Neural cell (in vitro differentiated cells): ENCODE data around the gene DEPDC5. TPM values are rescaled to one million over a fixed set of nuclear protein-coding genes. Genes with fewer than 3 reads are reported as not detected.

Experiments
- H2AFZ ChIP-seq: fragments of 200-600, 300-800 bp; sonication (generic), shearing (Covaris generic); 2 replicates; pipeline ENCODE4 v1.6.0; 2014; ENCODE audit warnings: low read depth, mild to moderate bottlenecking, antibody characterized with exemption, low read length, moderate library complexity
- H3F3A ChIP-seq: fragments of 200-600 bp; shearing (Covaris generic); 2 replicates; pipeline ENCODE4 v1.6.1; 2016; ENCODE audit warnings: mild to moderate bottlenecking, moderate library complexity, mixed read lengths, antibody characterized with exemption, low read length; ENCODE audit not compliant: insufficient read depth, poor library complexity, severe bottlenecking
- H3K27ac ChIP-seq: fragments of 200-600, 300-800 bp; sonication (generic), shearing (Covaris generic); 2 replicates; pipeline ENCODE4 v1.5.1; 2014; ENCODE audit warnings: mild to moderate bottlenecking, low read length, moderate library complexity
- H3K27me3 ChIP-seq: fragments of 300-800, 200-600 bp; sonication (generic), shearing (Covaris generic); 2 replicates; pipeline ENCODE4 v1.6.0; 2014; ENCODE audit warnings: mild to moderate bottlenecking, low read depth, low read length, moderate library complexity; ENCODE audit not compliant: insufficient read depth
- H3K36me3 ChIP-seq: fragments of 300-800, 200-600 bp; sonication (generic), shearing (Covaris generic); 2 replicates; pipeline ENCODE4 v1.5.1; 2014; ENCODE audit warnings: mild to moderate bottlenecking, antibody characterized with exemption, low read length, moderate library complexity; ENCODE audit not compliant: insufficient read depth
- H3K4me2 ChIP-seq: fragments of 300-800, 200-600 bp; sonication (generic), shearing (Covaris generic); 2 replicates; pipeline ENCODE4 v1.6.0; 2014; ENCODE audit warnings: mild to moderate bottlenecking, low read length
- H3K4me3 ChIP-seq: fragments of 300-800, 200-600 bp; sonication (generic), shearing (Covaris generic); 2 replicates; pipeline ENCODE4 v1.5.1; 2014; ENCODE audit warnings: mild to moderate bottlenecking, low read length, moderate library complexity
- H3K79me2 ChIP-seq: fragments of 200-600 bp; shearing (Covaris generic); replicated peaks from 2 replicates; pipeline ENCODE4 v1.6.0; 2014; ENCODE audit warnings: mild to moderate bottlenecking, low read length, moderate library complexity; ENCODE audit not compliant: insufficient read depth
- H3K9ac ChIP-seq: fragments of 300-800, 200-600 bp; sonication (generic), shearing (Covaris generic); 2 replicates; pipeline ENCODE4 v1.6.1; 2016; ENCODE audit warnings: mild to moderate bottlenecking, low read length, mixed read lengths
- H3K9me2 ChIP-seq: fragments of 200-600 bp; shearing (Covaris generic); 2 replicates; pipeline ENCODE4 v1.6.1; 2016; ENCODE audit warnings: mild to moderate bottlenecking, low read length, mixed read lengths; ENCODE audit not compliant: insufficient read depth
- H3K9me3 ChIP-seq: fragments of 200-600, 300-800 bp; sonication (generic), shearing (Covaris generic); 2 replicates; pipeline ENCODE4 v1.6.1; 2016; ENCODE audit warnings: mild to moderate bottlenecking, mixed run types, low read length, moderate library complexity, mixed read lengths
- H4K20me1 ChIP-seq: fragments of 200-600 bp; shearing (Covaris generic); 2 replicates; pipeline ENCODE4 v1.6.1; 2016; ENCODE audit warnings: mild to moderate bottlenecking, mixed run types; ENCODE audit not compliant: insufficient read depth
- EP300 ChIP-seq: fragments of 450-650 bp; conservative IDR thresholded peaks from 2 replicates; pipeline ENCODE4 v1.6.1; 2014; ENCODE audit warnings: antibody characterized with exemption, mild to moderate bottlenecking, moderate library complexity; ENCODE audit not compliant: poor library complexity, severe bottlenecking
- EZH2 ChIP-seq: fragments of 200-600, 300-800 bp; shearing (Covaris generic), sonication (generic); IDR thresholded peaks from 2 replicates; pipeline ENCODE4 v1.6.1; 2014; ENCODE audit warnings: antibody characterized with exemption, low read length, borderline replicate concordance, mild to moderate bottlenecking; ENCODE audit not compliant: insufficient read depth, poor library complexity, severe bottlenecking
- MXI1 ChIP-seq: fragments of 450-650 bp; conservative IDR thresholded peaks from 2 replicates; pipeline ENCODE4 v1.6.1; 2014; ENCODE audit warnings: antibody characterized with exemption, mild to moderate bottlenecking; ENCODE audit not compliant: poor library complexity, severe bottlenecking
- POLR2AphosphoS5 ChIP-seq: IDR thresholded peaks from 2 replicates; pipeline ENCODE4 v1.6.1; 2012
- RAD21 ChIP-seq: fragments of 450-650 bp; conservative IDR thresholded peaks from 2 replicates; pipeline ENCODE4 v1.6.1; 2014; ENCODE audit warnings: antibody characterized with exemption, mild to moderate bottlenecking, moderate library complexity
- REST ChIP-seq: IDR thresholded peaks from 2 replicates; pipeline ENCODE4 v1.6.1; 2012; ENCODE audit warnings: borderline replicate concordance
- SMC3 ChIP-seq: fragments of 450-650 bp; conservative IDR thresholded peaks from 2 replicates; pipeline ENCODE4 v1.6.1; 2014; ENCODE audit warnings: antibody characterized with exemption, mild to moderate bottlenecking, moderate library complexity; ENCODE audit not compliant: poor library complexity
- TAF1 ChIP-seq: IDR thresholded peaks from 2 replicates; pipeline ENCODE4 v1.6.1; 2012; ENCODE audit warnings: low read depth
- polyA plus RNA-seq: library from polyadenylated mRNA; depleted of rRNA; stranded (reverse); fragments of >200 nt; gene quantifications from 2 replicates; pipeline ENCODE4 v1.2.3, GENCODE V29; 2014
- TF ChIP-seq, protein P1 (sequence below): fragments of 450-650 bp; IDR thresholded peaks from 2 replicates; pipeline ENCODE4 v1.5.1; 2014; ENCODE audit warnings: antibody characterized with exemption, mild to moderate bottlenecking, moderate library complexity; ENCODE audit not compliant: poor library complexity, severe bottlenecking

DEPDC5 gene
- polyA plus RNA-seq, 1 donor from 2014 or later, result 11.3 TPM

DNA sequence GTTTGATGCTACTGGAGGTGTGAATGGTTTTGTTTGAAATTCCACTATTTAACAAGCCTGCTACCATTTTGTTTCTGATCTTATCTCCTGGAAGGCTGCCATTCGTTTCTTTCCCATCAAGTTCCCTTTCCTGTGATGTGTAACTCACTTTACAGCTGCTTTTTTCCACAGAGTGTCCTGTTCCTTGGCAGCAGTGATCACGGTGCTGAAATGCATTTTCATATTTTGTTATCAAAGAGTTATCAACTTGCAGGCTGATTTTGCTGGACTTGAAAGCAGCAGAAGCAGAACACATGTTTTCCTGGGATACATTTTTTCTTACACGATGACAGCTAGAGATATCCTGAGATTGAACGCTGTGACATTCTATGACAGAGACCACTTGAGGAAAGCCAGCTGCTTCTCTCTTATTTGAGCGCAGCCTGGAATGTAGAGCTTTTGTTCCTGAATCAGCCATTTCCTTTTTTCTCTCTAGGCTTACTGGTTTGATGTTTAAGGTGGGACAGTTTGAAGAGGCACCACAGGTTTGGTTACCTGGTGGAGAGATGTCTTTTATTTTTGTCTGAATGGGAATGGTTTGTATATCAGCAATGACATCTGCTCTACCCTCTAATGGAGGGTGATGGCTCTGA, 38.6 kb upstream of the DEPDC5 start:
- Histone ChIP-seq H3K9me2 (no peaks in the 10 kb centered on the region), H4K20me1 (no peaks in the 10 kb centered on the region), H3K27me3 (no peaks in the 10 kb centered on the region), H3K27ac (no peak overlapping the region), H2AFZ (no peak overlapping the region), H3F3A (no peaks in the 10 kb centered on the region), H3K9me3 (no peaks in the 10 kb centered on the region), H3K36me3 (peaks cover 8% of the 10 kb centered on the region), H3K4me3 (no peak overlapping the region), H3K9ac (no peak overlapping the region), H3K4me2 (no peak overlapping the region), H3K79me2 (no peaks in the 10 kb centered on the region)
- TF ChIP-seq TAF1 (no peak), SMC3 (no peak), RAD21 (no peak), REST (no peak), POLR2AphosphoS5 (no peak)
- TF ChIP-seq, protein P1, sequence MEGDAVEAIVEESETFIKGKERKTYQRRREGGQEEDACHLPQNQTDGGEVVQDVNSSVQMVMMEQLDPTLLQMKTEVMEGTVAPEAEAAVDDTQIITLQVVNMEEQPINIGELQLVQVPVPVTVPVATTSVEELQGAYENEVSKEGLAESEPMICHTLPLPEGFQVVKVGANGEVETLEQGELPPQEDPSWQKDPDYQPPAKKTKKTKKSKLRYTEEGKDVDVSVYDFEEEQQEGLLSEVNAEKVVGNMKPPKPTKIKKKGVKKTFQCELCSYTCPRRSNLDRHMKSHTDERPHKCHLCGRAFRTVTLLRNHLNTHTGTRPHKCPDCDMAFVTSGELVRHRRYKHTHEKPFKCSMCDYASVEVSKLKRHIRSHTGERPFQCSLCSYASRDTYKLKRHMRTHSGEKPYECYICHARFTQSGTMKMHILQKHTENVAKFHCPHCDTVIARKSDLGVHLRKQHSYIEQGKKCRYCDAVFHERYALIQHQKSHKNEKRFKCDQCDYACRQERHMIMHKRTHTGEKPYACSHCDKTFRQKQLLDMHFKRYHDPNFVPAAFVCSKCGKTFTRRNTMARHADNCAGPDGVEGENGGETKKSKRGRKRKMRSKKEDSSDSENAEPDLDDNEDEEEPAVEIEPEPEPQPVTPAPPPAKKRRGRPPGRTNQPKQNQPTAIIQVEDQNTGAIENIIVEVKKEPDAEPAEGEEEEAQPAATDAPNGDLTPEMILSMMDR, result no peak

- Histone ChIP-seq H3K9ac (no peak overlapping the region), H3K9me3 (no peaks in the 10 kb centered on the region), H3K27me3 (no peaks in the 10 kb centered on the region), H3K27ac (no peak overlapping the region), H3K4me2 (no peak overlapping the region), H3K9me2 (no peaks in the 10 kb centered on the region), H3K4me3 (no peak overlapping the region), H4K20me1 (no peaks in the 10 kb centered on the region), H3K36me3 (peaks cover 7% of the 10 kb centered on the region), H2AFZ (no peak overlapping the region), H3K79me2 (no peaks in the 10 kb centered on the region), H3F3A (no peaks in the 10 kb centered on the region)
- TF ChIP-seq EP300 (no peak), RAD21 (no peak), MXI1 (no peak), EZH2 (no peak), REST (no peak), SMC3 (no peak), TAF1 (no peak), POLR2AphosphoS5 (no peak)
- TF ChIP-seq, protein P1, result no peak
Observed at GRCh38 chr22:31719850-31720471, 33.9 kb upstream of the DEPDC5 start.
